Keratinocyte (primary cell): ENCODE measurements around the gene ADAM15. TPM values are rescaled to one million over a fixed set of nuclear protein-coding genes. Genes with fewer than 3 reads are reported as not detected.

Experiments used
- DNase-seq: peaks from one replicate; pipeline ENCODE4 v3.0.0-alpha.2; 2011; ENCODE audit warnings: low read depth, missing footprints, low spot score
- FAIRE-seq: peaks from 2 replicates; lab custom pipeline; 2011; peaks lifted over from hg19 to GRCh38; lab: Jason Lieb, UNC
- H2AFZ ChIP-seq: 2 replicates; pipeline ENCODE4 v1.6.0; 2012; ENCODE audit warnings: low read length, control low read depth, inconsistent platforms; ENCODE audit not compliant: control insufficient read depth
- H3K27ac ChIP-seq: 2 replicates; pipeline ENCODE4 v1.5.1; 2011; ENCODE audit warnings: low read length; ENCODE audit not compliant: control insufficient read depth, insufficient read depth
- H3K27me3 ChIP-seq: 3 replicates; pipeline ENCODE4 v1.6.0; 2011; ENCODE audit warnings: low read length; ENCODE audit not compliant: control insufficient read depth, insufficient read depth; ENCODE audit errors: extremely low read depth
- H3K36me3 ChIP-seq, 2 experiments: 2 replicates in 1 of 2; 3 replicates in 1 of 2; pipeline ENCODE4 v1.5.1; 2011; ENCODE audit warnings: low read length in 2 of 2, mild to moderate bottlenecking in 1 of 2; ENCODE audit not compliant: control insufficient read depth in 2 of 2, insufficient read depth in 2 of 2; ENCODE audit errors: extremely low read depth in 1 of 2
- H3K4me1 ChIP-seq: 3 replicates; pipeline ENCODE4 v1.5.1; 2011; ENCODE audit warnings: low read length; ENCODE audit not compliant: control insufficient read depth, insufficient read depth; ENCODE audit errors: extremely low read depth
- H3K4me2 ChIP-seq: 3 replicates; pipeline ENCODE4 v1.6.0; 2011; ENCODE audit warnings: low read depth, low read length; ENCODE audit not compliant: control insufficient read depth, insufficient read depth; ENCODE audit errors: extremely low read depth
- H3K4me3 ChIP-seq, 3 experiments: fragments of 200-600 bp in 1 of 3; sonication (generic) in 1 of 3; 2 replicates in 2 of 3; 3 replicates in 1 of 3; pipeline ENCODE4 v1.5.1; 2011 to 2016; ENCODE audit warnings: low read length in 3 of 3, mild to moderate bottlenecking in 3 of 3, control low read depth in 2 of 3, inconsistent platforms in 1 of 3, low read depth in 1 of 3, mixed read lengths in 1 of 3, mixed run types in 1 of 3, moderate library complexity in 1 of 3; ENCODE audit not compliant: control insufficient read depth in 2 of 3, insufficient read depth in 2 of 3; ENCODE audit errors: extremely low read depth in 1 of 3
- H3K79me2 ChIP-seq: 2 replicates; pipeline ENCODE4 v1.6.0; 2012; ENCODE audit warnings: low read length; ENCODE audit not compliant: control insufficient read depth, insufficient read depth
- H3K9ac ChIP-seq: 3 replicates; pipeline ENCODE4 v1.6.0; 2011; ENCODE audit warnings: low read length; ENCODE audit not compliant: control insufficient read depth, insufficient read depth; ENCODE audit errors: extremely low read depth
- H3K9me1 ChIP-seq: 3 replicates; pipeline ENCODE4 v1.6.0; 2011; ENCODE audit warnings: low read length; ENCODE audit not compliant: control insufficient read depth, insufficient read depth; ENCODE audit errors: extremely low read depth
- H3K9me3 ChIP-seq: 2 replicates; pipeline ENCODE4 v1.5.1; 2012; ENCODE audit warnings: low read depth, low read length; ENCODE audit not compliant: control insufficient read depth
- H4K20me1 ChIP-seq: 3 replicates; pipeline ENCODE4 v1.6.0; 2011; ENCODE audit warnings: low read length; ENCODE audit not compliant: control insufficient read depth, insufficient read depth; ENCODE audit errors: extremely low read depth
- EZH2 ChIP-seq: IDR thresholded peaks from one replicate; pipeline ENCODE4 v1.6.1; 2012; ENCODE audit warnings: inconsistent platforms, mild to moderate bottlenecking, low read length, moderate library complexity
- dilution Hi-C: fragments of 300-500 bp; cut with MboI; formaldehyde crosslinking; loops from one replicate; pipeline ENCODE4 v1.7.0; 2020; ENCODE audit warnings: low sequenced_read_pairs; ENCODE audit not compliant: extremely low pct_ligation_motif_present
- polyA plus RNA-seq, 5 experiments: library from polyadenylated mRNA; depleted of rRNA in 3 of 5; stranded (reverse) in 3 of 5; stranded (forward) in 1 of 5; unstranded in 1 of 5; fragments of >200 nt; gene quantifications; 1 replicate in 1 of 5; 2 replicates in 3 of 5; 3 replicates in 1 of 5; pipeline versions ENCODE4 v1.2.1 to v1.2.3, GENCODE V29; 2011 to 2012; ENCODE audit warnings: missing spikeins in 2 of 5, low read depth in 1 of 5, low replicate concordance in 1 of 5
- TF ChIP-seq, protein P1 (sequence below), 3 experiments: IDR thresholded peaks in 1 of 3; conservative IDR thresholded peaks in 1 of 3; optimal IDR thresholded peaks in 1 of 3; 2 replicates in 2 of 3; 3 replicates in 1 of 3; pipeline versions ENCODE3 to v1.5.1; 2011; ENCODE audit warnings: low read length in 3 of 3, mild to moderate bottlenecking in 3 of 3, moderate library complexity in 2 of 3, control low read depth in 1 of 3, inconsistent platforms in 1 of 3; ENCODE audit not compliant: insufficient read depth in 2 of 3; ENCODE audit errors: extremely low read depth in 1 of 3

Gene ADAM15
- polyA plus RNA-seq, 1 donor (not counting 4 experiments of a cell fraction or from before 2014, with no cell fraction given) = 131 TPM

GRCh38 chr1:155011004-155011416, 40.1 kb upstream of the ADAM15 start:
- TF ChIP-seq, protein P1, sequence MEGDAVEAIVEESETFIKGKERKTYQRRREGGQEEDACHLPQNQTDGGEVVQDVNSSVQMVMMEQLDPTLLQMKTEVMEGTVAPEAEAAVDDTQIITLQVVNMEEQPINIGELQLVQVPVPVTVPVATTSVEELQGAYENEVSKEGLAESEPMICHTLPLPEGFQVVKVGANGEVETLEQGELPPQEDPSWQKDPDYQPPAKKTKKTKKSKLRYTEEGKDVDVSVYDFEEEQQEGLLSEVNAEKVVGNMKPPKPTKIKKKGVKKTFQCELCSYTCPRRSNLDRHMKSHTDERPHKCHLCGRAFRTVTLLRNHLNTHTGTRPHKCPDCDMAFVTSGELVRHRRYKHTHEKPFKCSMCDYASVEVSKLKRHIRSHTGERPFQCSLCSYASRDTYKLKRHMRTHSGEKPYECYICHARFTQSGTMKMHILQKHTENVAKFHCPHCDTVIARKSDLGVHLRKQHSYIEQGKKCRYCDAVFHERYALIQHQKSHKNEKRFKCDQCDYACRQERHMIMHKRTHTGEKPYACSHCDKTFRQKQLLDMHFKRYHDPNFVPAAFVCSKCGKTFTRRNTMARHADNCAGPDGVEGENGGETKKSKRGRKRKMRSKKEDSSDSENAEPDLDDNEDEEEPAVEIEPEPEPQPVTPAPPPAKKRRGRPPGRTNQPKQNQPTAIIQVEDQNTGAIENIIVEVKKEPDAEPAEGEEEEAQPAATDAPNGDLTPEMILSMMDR (optimal IDR thresholded peaks at IDR 0.05 in 1 of 3, IDR thresholded peaks at IDR 0.05 in 1 of 3, conservative IDR thresholded peaks at IDR 0.05 in 1 of 3; ENCODE audit: extremely low read depth in 1 of 3, insufficient read depth in 2 of 3, low read length in 3 of 3) = no peak
- TF ChIP-seq EZH2 = no peak
- peaks cover 19 to 56% of the 10 kb centered on the region in 2 experiments for H3K36me3 ChIP-seq
- peaks cover 6% of the 10 kb centered on the region for H4K20me1 ChIP-seq
- DNase-seq = no peak
- peaks cover 54% of the 10 kb centered on the region for H3K79me2 ChIP-seq
- dilution Hi-C loops = no loop called here
- H3K4me1 ChIP-seq = peaks cover 76% of the 10 kb centered on the region
- no peaks in the 10 kb centered on the region for H3K27me3 ChIP-seq
- no peaks in the 10 kb centered on the region for H3K9me1 ChIP-seq
- no peaks in the 10 kb centered on the region for H3K9me3 ChIP-seq
- H3K9ac ChIP-seq = no peak overlapping the region
- FAIRE-seq = no peak
- no peak overlapping the region for H3K4me3 ChIP-seq
- no peak overlapping the region for H3K27ac ChIP-seq
- H2AFZ ChIP-seq = no peak overlapping the region
- H3K4me2 ChIP-seq = no peak overlapping the region

DNA sequence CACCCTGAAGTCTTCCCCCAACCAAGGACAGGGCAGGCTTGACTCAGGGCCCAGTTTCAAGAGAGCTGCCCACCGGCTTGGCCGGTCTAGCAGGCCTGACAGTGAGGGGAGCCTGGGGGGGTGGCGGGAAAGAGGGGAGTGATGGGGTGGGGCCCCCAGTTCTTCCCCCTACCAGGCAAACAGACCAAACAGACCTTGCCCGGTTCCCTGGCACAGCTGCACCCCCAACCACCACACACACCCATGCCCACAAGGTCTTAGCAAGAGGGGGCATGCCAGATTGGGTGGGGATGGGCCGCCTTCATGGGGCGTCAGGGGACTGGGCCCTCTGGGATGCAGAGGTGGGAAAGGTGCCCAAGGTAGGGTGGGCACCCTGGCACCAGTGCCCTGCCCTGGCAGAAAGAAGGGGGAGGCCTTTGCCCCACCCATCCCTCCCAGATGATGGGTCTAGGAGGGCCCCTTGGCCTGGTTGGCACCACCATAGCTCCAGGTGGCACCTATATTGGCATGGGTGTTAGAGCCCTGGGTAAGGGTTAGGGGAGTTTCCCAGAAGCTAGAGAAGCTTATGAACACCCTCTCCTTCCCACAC, 39.6 kb upstream of the ADAM15 start:
- peaks cover 49% of the 10 kb centered on the region for H3K79me2 ChIP-seq
- peaks cover 76% of the 10 kb centered on the region for H3K4me1 ChIP-seq
- no peak for FAIRE-seq
- no peak overlapping the region for H3K9ac ChIP-seq
- H2AFZ ChIP-seq = no peak overlapping the region
- dilution Hi-C loops = no loop called here
- no peak overlapping the region for H3K4me3 ChIP-seq
- peaks cover 6% of the 10 kb centered on the region for H4K20me1 ChIP-seq
- no peak for DNase-seq
- H3K27ac ChIP-seq = peak overlapping the region; percentile 8
- TF ChIP-seq, protein P1 (optimal IDR thresholded peaks at IDR 0.05 in 1 of 3, IDR thresholded peaks at IDR 0.05 in 1 of 3, conservative IDR thresholded peaks at IDR 0.05 in 1 of 3; ENCODE audit: extremely low read depth in 1 of 3, insufficient read depth in 2 of 3, low read length in 3 of 3) = no peak
- no peak for TF ChIP-seq EZH2
- H3K36me3 ChIP-seq = peaks cover 23 to 55% of the 10 kb centered on the region in 2 experiments
- H3K4me2 ChIP-seq = peak overlapping the region; percentile 27
- H3K27me3 ChIP-seq = no peaks in the 10 kb centered on the region
- H3K9me1 ChIP-seq = no peaks in the 10 kb centered on the region
- no peaks in the 10 kb centered on the region for H3K9me3 ChIP-seq
